Measurements from ENCODE around the gene SBSN.

Gene SBSN, protein sequence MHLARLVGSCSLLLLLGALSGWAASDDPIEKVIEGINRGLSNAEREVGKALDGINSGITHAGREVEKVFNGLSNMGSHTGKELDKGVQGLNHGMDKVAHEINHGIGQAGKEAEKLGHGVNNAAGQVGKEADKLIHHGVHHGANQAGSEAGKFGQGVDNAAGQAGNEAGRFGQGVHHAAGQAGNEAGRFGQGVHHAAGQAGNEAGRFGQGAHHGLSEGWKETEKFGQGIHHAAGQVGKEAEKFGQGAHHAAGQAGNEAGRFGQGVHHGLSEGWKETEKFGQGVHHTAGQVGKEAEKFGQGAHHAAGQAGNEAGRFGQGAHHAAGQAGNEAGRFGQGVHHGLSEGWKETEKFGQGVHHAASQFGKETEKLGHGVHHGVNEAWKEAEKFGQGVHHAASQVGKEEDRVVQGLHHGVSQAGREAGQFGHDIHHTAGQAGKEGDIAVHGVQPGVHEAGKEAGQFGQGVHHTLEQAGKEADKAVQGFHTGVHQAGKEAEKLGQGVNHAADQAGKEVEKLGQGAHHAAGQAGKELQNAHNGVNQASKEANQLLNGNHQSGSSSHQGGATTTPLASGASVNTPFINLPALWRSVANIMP

DNA sequence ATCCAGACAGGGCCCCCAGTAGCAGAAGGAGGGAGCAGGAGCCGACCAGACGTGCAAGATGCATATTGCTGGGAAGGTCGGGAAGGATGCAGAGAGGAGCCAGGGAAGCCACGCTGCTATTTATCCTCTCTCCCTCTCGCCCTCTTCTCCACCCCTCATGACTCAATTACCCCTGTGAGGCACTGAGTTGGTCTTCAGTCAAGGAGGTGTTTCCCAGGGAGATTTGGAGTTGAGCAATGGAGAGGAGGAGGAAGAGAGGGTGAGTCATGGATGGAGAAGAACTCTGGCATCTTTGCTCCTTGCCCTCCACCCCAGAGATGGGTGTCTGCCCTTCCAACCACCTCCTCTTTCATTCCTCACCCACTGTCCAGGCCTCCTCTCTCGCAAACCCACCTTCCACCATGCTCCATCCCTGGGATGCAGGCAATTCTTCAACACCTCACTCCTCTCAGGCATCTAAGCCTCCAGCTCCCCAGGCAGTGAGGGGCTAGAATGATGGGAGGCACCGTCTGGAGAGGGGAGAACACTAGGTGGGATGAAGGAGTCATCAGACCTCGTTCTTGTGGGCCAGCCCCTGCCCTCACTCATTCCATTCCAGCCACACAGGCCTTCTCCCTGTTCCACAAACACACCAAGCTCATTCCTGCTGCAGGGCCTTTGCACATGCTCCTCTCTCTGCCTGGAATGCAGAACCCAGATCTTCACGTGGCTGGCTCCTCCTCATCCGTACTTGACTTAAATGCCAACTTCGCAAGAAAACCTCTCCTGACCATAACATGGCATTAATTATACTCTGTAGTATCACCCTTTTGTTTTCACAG is at the start of gene SBSN:
Gene SBSN (minus strand): TSS at position 94 of the 821 bp plus-strand sequence. CDS start 30 bp downstream, at position 64.
- DNase-seq = no peak

DNA sequence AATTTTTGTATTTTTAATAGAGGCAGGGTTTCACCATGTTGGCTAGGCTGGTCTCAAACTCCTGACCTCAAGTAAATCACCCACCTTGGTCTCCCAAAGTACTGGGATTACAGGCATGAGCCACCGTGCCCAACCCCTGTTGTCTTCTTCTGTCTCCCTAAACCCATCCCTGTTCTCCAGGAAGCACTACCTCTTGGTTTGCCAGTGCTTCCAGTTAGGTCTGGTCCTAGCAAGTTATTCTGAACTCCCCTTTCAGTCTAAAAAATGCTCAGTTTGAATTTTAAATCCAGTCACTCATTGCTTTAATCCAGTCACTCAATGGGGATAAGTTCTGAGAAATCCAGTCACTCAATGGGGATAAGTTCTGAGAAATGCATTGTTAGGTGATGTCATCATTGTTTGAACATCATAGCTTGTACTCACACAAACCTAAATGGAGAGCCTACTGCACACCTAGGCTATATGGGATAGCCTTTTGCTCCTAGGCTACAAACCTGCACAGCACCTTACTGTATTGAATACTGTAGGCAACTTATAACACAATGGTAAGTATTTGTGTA is 43.4 kb upstream of the SBSN start:
- DNase-seq = no peak

DNA sequence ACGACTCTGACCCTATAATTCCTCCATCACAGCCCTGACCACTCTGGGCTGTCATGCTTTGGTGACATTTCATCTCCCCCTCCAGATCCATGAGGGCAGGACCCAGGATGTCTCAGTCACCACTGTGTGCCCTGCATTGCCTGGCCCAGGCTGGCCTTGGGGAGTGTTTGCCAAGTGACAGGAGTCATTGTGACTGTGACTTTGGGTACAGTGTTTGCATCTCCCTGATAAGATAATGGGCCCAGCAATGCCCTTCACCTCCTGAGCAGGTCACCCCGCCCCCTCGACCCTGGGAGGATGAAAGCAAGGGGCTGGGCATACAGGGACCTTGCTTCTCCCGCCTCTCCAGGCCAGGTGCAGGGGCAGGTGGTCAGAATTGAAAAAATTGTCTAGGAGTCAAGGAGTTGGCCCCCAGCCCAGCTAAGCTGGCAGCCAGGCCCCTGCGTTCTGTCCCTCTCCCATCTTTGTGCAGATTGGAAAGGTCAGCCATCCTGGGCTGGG is 41.2 kb upstream of the SBSN start:
- DNase-seq = no peak

DNA sequence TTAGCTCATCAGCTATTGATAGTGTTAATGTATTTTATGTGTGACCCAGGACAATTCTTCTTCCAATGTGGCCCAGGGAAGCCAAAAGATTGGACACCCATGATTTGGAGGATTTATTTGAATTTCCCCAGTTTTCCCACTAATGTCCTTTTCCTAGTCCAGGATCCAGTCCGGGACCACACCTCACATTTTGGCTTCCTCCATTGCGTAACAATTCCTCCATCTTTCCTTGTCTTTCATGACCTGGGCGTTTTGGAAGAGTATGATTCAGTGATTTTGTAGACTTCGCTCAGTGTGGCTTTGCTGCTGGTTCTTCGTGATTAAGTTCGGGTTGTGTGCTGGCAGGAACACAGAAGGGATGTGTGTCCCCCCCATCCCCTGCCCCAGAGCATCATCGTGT is 38.6 kb upstream of the SBSN start:
- no peak for DNase-seq

DNA sequence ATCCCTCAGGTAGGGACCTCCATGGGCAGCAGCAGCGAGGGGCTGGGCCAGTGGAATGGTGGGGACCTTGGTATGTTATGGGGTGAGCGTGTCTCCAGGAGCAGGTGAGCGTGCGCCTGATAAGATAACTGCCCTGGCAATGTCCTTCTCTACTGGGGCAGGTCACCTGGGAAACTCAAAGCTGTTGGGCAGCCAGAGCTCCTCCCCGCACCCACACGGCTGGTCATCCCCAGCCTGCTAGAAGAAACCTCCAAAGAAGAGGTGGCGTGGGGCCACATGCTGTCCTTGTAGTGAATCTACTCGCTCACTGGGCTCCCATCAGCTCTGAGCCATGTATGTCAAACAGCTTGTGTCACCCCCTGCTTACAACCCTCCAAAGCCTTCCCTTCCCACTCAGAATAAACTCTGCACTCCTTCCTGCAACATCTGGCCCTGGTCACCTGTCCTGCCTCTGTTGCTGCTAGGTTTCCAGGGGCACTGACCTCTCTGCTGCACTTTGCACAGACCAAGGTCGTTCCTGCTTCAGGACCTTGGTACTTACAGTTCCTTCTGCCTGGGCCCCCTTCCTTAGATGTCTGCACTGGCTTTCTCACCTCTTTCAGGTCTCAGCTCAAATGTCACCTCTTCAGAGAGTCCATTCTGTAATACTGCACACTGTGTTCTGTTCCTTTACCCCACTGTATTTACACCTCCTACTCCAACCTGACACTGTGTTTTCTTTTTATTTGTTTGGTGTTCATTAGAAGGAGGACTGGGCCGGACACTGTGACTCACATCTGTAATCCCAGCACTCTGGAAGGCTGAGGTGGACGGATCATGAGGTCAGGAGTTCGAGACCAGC is 37.1 kb upstream of the SBSN start:
- no peak for DNase-seq

DNA sequence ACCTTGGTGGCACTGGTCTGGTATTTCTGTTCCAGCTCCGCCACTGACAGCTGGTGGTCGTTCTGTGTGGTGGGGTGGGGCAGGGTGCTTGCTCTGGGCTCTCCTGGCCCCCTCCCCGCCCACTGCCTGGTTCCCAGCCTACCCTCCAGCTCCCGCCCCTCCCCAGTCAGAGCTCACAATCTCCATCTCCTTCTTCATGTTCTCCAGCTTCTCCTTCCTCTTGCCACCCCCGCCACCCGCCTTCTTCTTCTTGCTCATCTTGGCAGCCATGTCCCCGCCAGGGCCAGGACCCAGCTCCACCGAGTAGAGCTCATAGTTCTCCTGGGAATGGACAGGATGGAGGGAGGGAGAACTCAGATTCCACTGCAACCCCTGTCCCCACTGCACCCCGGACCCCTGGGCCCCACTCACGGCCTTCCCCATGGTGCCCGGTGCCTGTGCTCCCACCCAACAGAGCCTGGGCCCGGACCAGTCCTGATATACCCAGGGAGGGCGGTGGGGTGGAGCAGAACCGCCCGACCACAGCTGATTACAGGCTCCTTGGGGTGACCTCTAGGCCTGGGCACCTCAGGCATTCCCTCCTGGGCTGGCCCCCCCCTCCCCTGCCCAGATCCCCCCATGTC is 35.2 kb upstream of the SBSN start, which contains the start of gene ATP4A:
Gene ATP4A (minus strand): TSS at position 452 of the 623 bp plus-strand sequence. CDS start 29 bp downstream, at position 423.
- no peak for DNase-seq

DNA sequence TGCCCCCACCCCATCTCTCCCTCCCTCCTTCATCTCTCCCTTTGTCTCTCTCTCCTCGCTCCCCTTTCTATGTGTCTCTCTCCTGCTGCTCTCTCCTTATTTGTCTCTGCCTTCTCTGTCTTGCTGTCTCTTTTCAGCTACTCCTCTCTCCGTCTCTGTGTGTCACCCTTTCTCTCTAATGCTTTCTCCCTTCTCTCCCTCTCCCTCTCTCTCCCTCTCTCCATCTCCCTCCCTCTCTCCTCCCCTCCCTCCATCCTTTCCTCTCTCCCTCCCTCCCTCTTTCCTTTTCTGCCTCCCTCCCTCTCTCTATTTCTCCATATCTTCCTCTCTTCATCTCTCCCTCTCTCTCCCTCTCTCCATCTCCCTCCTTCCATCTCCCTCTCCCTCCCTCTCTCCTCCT is 34.7 kb upstream of the SBSN start:
- DNase-seq = no peak

DNA sequence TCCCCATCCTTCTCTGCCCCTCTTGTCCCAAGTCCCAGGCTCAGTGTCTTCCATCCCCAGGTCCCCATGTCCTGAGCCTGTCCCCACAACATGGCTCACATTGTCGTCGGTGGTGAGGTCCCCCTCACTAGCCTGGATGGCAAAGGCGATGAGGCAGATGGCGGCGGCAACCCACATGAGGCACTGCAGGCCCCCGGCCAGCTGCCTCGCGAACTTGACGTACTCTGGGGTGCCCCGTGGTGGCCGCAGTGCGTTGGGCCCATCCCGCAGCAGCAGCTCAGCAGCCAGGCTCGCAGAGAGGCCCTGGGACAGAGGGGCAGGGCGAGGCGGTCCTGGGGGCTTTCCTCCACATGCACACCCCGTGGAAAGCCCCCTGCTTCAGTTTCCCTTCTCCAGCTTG is 34.2 kb upstream of the SBSN start:
- no peak for DNase-seq

DNA sequence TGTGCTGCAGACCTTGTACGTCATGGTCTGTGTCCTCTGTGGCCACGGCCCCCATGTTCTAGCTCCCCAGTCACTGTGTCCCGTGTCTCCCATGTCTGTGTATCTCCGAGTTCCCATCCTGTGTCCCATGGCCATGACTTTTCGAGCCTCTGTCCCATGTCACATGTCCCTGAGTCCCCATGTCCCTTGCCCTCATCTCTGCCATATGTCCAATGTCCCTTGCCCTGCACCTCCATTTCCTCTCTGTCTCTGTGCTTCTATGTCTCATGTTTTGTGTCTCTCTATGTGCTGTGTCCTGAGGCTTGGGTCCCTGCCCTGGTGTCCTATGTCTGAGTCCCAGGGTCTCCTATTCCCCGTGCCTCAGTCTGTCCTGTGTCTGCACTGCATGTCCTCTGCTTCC is 33.3 kb upstream of the SBSN start:
- no peak for DNase-seq

DNA sequence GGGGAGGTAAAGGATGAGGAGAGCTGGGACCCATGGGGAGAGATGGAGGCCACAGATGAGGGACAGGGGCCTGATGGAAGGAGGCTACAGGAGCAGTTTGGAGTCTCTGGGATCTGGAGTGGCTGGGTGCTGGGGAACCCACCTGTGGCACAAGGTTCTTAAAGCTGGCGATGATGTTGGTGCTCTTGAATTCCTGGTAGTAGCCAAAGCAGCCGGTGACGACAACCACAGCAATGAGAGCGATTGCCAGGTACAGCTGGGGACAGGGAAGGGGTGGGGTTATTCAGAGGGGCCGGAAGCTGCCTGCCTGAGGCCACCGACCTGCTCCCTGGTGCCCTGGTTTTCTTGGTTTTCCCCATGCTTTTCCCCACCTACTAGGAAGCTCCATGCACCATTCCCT is 32.6 kb upstream of the SBSN start:
- no peak for DNase-seq

DNA sequence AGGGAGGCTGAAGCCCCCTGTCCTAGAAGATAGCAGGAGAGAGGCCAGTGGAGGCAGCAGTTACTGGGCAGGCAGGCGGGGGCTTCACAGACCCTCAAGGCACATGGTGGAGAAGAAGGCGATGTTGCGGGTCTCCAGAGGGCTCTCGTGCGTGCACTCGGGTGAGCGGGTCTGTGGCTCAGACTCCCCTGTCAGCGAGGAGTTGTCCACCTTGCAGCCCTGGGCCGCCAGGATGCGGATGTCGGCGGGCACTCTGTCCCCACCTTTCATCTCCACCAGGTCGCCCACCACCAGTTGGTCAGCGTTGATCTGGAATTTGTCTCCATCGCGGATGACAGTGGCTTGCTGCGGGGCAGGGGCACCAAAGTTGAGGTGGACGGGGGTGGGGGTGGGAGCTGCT is 32.2 kb upstream of the SBSN start:
- DNase-seq = no peak

DNA sequence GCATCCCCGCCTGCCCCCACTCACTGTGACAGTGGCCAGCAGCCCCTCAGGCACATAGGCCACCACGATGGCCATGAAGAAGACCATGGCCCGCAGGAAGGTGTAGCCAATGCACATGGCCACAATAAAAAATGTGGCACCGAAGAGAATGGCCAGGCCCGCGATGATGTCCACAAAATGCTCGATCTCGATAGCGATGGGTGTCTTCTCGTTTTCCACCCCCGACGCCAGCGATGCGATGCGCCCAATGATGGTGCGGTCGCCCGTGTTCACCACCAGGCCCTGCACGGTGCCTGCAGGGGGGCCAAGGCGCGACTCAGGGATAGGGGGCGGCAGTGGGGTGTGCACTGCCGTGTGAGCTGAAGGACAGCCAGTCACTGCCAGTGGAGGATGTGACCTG is 31.7 kb upstream of the SBSN start:
- DNase-seq = no peak

DNA sequence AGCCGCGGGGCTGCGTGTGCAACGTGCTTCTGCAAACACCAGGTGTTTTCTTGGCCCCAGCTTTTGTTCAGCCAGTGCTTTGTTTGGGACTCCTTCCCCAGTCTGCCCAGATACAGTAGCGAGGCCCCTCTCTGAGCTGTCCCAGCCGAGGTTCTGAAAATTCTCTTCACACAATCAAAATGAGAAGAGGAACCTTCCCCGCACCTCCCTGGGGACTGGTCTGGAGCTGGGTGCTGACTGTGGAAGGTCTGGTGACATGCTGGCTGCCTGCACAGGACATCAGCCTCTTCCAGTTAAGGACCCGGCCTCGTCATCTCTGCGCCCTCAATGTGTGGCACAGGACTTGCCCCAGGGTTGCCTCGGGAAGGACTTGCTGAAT is 31.2 kb upstream of the SBSN start:
- no peak for DNase-seq

DNA sequence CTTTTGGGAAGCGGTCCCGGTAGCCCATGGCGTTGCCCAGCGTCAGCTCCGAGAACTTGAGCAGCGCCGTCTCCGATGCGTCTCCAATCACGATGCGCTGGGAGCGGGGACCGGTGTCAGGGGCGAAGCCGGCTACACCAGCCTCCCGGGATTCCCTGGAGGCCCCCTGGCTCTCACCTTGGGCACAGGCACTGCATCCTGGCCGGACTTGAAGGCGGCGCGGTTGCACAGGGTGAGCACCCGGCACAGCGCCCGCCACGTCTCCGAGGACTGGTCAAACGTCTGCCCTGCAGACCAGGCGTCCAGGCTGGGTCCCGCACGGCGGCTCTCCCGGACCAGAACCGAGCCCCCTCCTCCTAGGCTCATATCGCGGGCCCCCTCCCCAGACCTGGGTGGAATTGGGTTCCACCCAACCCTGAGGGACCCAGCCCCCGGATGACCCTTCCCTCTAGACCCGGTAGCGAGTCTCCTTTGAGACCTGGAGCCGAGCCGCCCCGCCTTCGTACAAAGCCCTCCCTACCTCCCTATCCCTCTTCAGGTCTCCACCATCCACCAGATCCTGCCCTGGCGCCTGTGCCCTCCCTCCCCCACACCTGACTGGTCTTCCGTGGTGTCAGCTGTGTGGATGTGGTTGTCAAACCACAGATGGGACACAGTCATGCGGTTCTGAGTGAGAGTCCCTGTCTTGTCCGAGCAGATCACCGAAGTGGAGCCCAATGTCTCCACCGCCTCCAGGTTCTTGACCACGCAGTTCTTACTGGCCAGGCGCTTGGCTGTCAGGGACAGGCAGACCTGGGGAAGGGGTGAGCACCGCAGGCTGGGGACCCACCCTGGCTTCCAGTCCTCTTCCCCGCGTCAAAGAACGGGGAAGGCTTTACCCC is 30.5 kb upstream of the SBSN start:
- no peak for DNase-seq

DNA sequence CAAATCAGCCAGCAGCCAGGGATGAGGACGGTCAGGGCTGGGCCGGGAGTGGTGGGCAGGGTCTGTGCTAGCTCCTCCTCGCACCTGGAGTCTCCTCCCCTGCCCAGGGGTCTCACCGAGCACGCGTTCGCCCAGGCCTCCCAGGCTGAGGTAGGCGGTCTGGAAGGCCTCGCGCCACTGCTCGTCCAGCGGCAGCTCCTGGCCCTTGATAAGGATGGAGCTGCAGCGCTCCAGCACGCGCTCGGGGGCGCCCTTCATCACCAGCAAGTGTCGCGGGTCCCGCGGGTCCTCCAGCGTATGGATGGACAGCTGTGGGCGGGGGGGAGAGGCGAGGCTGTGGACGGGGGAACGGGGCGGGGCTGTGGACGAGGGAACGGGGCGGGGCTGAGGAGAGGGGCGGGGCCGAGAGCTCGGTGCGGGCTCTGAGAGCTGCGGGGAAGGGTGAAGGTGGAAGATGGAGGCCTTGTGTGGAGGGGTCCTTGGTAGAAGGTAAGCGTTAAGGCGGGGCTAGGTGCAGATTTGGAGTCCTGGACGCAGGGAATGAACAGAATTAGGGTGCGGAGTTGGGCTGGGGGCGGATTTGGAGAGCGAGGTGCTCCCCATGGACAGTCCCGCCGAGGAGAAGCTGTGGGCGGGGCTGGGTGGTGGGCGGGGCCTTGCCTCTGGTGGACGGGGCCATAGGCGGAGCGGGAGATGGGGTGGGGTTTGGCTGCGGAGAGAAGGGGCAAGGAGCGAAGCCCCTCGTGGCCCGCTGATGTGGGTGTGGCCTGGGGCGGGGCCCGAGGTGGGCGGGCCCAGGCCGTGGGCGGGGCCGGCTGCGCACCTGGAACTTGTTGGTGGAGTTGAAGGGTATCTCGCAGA is 29.7 kb upstream of the SBSN start:
- DNase-seq = no peak

DNA sequence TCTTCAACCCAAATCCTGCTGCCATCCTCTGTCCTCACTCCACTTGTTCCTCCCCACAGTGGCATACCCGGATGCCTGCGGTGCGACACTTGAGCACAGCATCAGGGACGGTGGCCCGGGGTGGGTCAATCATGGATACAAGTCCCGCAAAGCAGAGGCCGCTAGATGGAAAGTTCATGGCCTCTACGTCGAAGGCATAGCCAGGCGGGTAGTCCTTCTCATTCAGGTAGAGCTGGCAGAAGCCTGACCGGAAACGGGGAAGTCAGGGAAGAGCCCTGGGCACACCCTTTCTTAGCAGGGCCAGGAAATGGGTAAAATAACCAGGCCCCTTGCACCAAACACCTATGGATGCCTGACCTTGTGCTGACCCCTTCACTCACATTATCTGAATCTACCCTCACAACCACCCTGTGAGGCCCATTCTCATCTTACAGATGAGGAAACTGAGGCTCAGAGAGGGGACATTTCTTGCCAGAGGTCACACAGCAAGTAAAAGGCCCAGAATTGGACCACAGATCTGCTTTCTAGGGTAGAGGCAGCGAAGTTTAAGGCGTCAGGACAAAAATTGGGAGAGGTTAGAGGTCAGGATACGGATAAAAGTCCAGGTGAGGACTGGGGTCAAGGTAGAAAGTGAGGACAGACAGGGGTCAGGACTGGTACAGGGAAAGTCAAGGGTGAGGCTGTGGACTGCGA is 28.9 kb upstream of the SBSN start:
- no peak for DNase-seq

DNA sequence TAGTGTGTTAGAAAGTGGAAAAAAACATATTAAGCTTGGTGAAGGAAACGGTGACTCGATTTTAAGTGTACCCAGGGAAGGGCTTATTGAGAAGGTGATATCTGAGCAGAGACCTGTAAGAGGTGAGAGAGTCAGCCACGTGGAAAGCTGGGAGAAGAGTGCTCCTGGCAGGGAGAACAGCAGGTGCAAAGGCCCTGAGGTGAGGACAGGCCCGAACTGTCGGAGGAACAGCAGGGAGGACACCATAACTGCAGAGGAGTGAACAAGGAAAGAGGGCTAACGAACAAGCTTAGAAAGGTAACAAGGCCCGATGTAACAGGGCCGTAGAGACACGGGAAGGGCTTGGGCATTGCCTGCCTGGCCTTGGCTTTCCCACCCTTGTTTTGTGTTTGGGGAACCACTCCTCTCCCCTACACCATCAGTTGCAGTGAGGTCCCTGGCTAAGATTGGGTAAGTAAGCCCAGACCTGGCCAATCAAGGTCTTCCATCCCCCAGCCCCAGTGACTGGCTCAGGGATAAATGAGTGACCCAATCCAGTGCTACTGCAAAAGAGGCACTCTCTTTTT is 28.0 kb upstream of the SBSN start:
- DNase-seq = no peak

DNA sequence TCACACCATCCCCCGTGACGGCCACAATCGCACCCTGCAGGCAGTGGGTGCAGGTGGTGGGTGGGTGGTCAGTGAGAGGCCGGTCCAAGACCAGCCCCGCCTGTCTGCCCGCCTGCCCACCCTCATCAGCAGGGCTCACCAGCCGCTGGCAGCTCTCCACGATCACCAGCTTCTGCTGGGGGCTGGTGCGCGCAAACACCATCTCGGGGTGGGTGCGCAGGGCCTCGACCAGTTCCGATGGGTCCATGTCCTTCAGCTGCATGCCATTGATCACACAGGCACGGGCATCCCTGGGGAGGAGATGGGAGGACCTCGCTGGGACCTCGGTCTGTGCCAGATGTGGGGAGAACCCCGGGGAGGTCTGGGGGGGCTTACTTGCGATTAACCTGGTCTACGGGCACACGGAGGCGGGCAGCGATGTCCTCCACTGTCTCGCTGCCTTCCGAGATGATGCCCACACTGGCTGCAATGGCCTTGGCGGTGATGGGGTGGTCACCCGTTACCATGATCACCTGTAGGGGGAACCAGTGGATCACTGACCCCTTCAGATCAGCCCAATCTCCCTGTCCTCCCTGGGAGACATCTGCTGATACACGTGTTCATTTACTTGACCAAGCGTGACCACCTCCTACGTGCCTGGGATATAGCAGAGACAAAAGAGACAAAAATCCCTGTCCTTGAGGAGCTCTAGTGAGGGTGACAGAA is 27.3 kb upstream of the SBSN start:
- DNase-seq = no peak
